Inferior parietal cortex (tissue), 1 donor: ENCODE measurements around the gene KIR3DL3.
"Not testable (repeated sequence)": the region's sequence is repeated elsewhere in the genome, so short reads cannot be mapped to it uniquely, and the experiment has no call there.

ENCODE experiments used
- DNase-seq: peaks from one replicate; pipeline ENCODE4 v3.0.0-alpha.2; 2016; ENCODE audit errors: extremely low spot score

Gene KIR3DL3

DNA sequence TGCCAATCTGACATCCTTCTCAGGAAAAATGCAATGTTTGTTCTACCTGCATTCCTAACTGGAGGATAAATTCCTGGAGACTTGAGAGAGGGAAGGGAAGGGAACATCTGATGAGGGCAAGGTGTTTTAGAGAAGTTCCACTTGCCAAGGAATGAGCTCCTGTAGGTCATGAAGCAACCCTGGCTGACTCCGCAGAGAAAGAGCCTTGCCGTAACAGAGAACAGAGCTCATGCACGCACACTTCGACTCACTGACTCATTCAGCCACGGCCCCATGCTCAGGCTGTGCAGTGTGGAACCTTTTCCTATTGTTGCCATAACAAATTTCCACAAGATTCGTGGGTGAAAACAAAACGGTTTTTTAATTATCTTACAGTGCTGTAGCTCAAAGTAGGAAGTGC, 54.7 kb downstream of the KIR3DL3 start:
- not testable (repeated sequence) for DNase-seq

DNA sequence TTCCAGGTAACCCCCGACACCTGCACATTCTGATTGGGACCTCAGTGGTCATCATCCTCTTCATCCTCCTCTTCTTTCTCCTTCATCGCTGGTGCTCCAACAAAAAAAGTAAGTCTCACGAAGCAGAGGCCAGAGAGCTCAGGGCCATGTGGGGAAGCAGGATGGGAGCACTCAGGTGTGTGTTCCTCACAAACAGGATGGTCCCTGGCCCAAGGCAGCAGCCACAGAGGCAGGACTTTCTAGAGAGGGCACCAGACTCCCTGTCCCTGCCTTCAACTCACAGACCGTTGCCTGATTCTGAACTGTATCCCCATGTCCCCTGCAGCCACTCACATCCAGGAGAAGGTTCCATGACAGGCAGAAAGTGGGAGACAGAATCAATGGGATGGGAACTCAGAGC, 58.7 kb downstream of the KIR3DL3 start:
- DNase-seq: not testable (repeated sequence)
